Thymus (tissue), 11 donors: ENCODE measurements around the gene CSNK2A1. TPM values are rescaled to one million over a fixed set of nuclear protein-coding genes. Genes with fewer than 3 reads are reported as not detected.

Experiments used
- DNase-seq, 9 donors: peaks; one replicate each; pipeline ENCODE4 v3.0.0-alpha.2; 2013; ENCODE audit warnings: low spot score in 9 of 9, low read depth in 6 of 9, missing footprints in 1 of 9
- H3K27ac ChIP-seq, 2 donors: one replicate each; pipeline ENCODE4 v1.5.1; 2013; ENCODE audit warnings: control low read depth in 1 of 2, low read depth in 1 of 2, low read length in 1 of 2, mild to moderate bottlenecking in 1 of 2, moderate library complexity in 1 of 2
- H3K27me3 ChIP-seq, 2 donors: one replicate each; pipeline ENCODE4 v1.5.1; 2013; ENCODE audit warnings: low read length in 1 of 2; ENCODE audit not compliant: control insufficient read depth in 2 of 2, insufficient read depth in 1 of 2
- H3K36me3 ChIP-seq, 2 donors: one replicate each; pipeline ENCODE4 v1.5.1; 2013; ENCODE audit warnings: low read length in 1 of 2, mild to moderate bottlenecking in 1 of 2, moderate library complexity in 1 of 2; ENCODE audit not compliant: control insufficient read depth in 2 of 2, insufficient read depth in 2 of 2
- H3K4me1 ChIP-seq, 2 donors: one replicate each; pipeline ENCODE4 v1.5.1; 2013; ENCODE audit warnings: low read length in 2 of 2; ENCODE audit not compliant: control insufficient read depth in 2 of 2, insufficient read depth in 2 of 2
- H3K4me3 ChIP-seq, 2 donors: one replicate each; pipeline ENCODE4 v1.5.1; 2013; ENCODE audit warnings: low read length in 2 of 2, control low read depth in 1 of 2, mild to moderate bottlenecking in 1 of 2
- H3K9me3 ChIP-seq, 2 donors: one replicate each; pipeline ENCODE4 v1.5.1; 2013; ENCODE audit warnings: low read length in 1 of 2, mild to moderate bottlenecking in 1 of 2; ENCODE audit not compliant: control insufficient read depth in 2 of 2, insufficient read depth in 1 of 2
- WGBS: extraction: QIAGEN DNeasy Blood & Tissue Kit; methylation state at CpG from one replicate; pipeline ENCODE4 v1.1.7; 2013; 5-methylcytosine and 5-hydroxymethylcytosine counted together
- polyA plus RNA-seq: library from polyadenylated mRNA; stranded (reverse); fragments of 200-250 nt; gene quantifications from one replicate; pipeline ENCODE4 v1.2.3, GENCODE V29; 2013
- total RNA-seq: library from RNA; stranded (reverse); fragments of 120-200 nt; gene quantifications from one replicate; pipeline ENCODE4 v1.2.4, GENCODE V29; 2013
- donor health status: healthy.

CSNK2A1 gene
- total and polyA plus RNA-seq, 2 donors = 34.9 to 79.1 TPM

- H3K27me3 ChIP-seq = no peaks in the 10 kb centered on the region
- 90% methylated on average over 2 of the region's 2 CpGs for WGBS
- H3K4me1 ChIP-seq = no peaks in the 10 kb centered on the region
- no peak overlapping the region for H3K4me3 ChIP-seq
- peaks cover 42 to 69% of the 10 kb centered on the region in 2 donors for H3K36me3 ChIP-seq
- no peak overlapping the region for H3K27ac ChIP-seq
- DNase-seq = no peak
- no peaks in the 10 kb centered on the region for H3K9me3 ChIP-seq
Measured at GRCh38 chr20:496126-496696, 47.4 kb downstream of the CSNK2A1 start.

GRCh38 chr20:492159-492558 is 51.4 kb downstream of the CSNK2A1 start:
- H3K27me3 ChIP-seq = no peaks in the 10 kb centered on the region
- WGBS = 98% methylated on average over 5 of the region's 5 CpGs

GRCh38 chr20:487655-488054 is 55.9 kb downstream of the CSNK2A1 start:
- no peaks in the 10 kb centered on the region for H3K27me3 ChIP-seq
- WGBS = 96% methylated on average over 4 of the region's 4 CpGs
- H3K27ac ChIP-seq = no peak overlapping the region
- no peaks in the 10 kb centered on the region for H3K4me1 ChIP-seq
- H3K4me3 ChIP-seq = no peak overlapping the region
- DNase-seq = no peak
- no peaks in the 10 kb centered on the region for H3K9me3 ChIP-seq
- peaks cover 63 to 85% of the 10 kb centered on the region in 2 donors for H3K36me3 ChIP-seq

More at GRCh38 chr20:492159-492558, 51.4 kb downstream of the CSNK2A1 start:
- no peak for DNase-seq
- Histone ChIP-seq H3K9me3 (no peaks in the 10 kb centered on the region), H3K27ac (no peak overlapping the region), H3K4me1 (no peaks in the 10 kb centered on the region), H3K4me3 (no peak overlapping the region), H3K36me3 (peaks cover 59 to 71% of the 10 kb centered on the region in 2 donors)

DNA sequence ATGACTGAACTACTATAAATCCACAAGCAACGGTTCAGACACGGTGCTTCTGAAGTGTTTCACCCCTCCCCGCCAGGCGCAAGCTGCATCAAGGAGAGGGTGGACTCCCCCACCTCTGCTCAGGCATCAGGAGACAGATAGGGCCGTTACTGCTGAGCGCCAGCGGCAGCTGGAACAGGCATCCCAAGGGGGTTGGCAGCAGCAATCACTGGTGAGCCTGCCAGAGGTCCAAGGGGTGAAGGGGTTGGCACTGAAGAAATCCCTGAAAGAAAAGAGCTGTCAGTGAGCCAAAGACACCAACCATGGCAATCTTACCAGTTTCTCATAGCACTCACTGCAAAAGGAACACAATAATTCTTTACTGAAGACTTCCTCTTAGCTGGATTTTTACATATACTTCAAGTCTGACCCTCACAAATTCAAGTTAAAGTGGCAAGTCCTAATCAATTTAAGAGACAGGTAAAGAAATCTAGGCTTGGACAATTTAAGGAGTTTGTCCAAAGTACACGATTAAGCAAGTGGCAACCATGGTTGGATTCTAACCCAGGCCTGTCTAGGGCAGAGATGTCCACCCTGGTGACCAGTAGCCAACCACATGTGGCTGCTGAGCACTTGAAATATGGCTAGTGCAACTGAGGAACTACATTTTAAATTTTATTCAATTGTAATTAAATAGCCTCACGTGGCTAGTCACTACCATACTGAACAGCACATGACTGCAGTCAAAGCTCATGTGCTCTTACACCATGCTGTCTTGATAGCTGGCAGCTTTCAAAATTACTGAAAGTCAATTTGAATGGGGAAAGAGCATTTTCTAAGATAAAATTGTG is 59.6 kb downstream of the CSNK2A1 start:
- 95% methylated on average over 9 of the region's 9 CpGs for WGBS
- DNase-seq = no peak
- peaks cover 63 to 76% of the 10 kb centered on the region in 2 donors for H3K36me3 ChIP-seq

DNA sequence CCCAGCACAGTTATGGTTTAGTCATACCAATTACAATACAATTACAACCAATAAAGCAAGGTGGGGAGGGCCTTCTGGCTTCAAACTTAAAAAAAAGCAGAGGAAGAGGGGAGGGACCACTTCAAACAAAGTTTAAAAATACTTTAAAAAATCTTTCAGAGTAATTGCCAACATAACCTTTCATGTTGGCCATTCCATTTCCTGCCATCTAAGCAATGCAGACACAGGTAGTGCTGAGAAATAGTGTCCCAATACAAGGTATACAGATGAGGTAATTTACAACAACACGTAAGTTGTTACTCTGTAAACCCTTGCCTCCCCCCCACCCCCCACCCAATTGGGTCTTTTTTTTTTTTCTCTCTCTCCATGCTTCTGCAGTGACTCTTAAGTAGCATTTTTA is 62.4 kb downstream of the CSNK2A1 start:
- peak in 1 of 9 donors; percentile 6 for DNase-seq
- WGBS = 83% methylated on average over 1 of the region's 1 CpG
- Histone ChIP-seq H3K4me3 (no peak overlapping the region), H3K9me3 (no peaks in the 10 kb centered on the region), H3K36me3 (peaks cover 48 to 63% of the 10 kb centered on the region in 2 donors), H3K27ac (no peak overlapping the region), H3K4me1 (peaks cover 0 to 2% of the 10 kb centered on the region in 2 donors), H3K27me3 (no peaks in the 10 kb centered on the region)

More for the DNA sequence above, 59.6 kb downstream of the CSNK2A1 start:
- Histone ChIP-seq H3K27ac (no peak overlapping the region), H3K27me3 (no peaks in the 10 kb centered on the region), H3K4me3 (no peak overlapping the region), H3K4me1 (no peaks in the 10 kb centered on the region), H3K9me3 (no peaks in the 10 kb centered on the region)

GRCh38 chr20:480044-480443 is 63.5 kb downstream of the CSNK2A1 start:
- peaks cover 48 to 51% of the 10 kb centered on the region in 2 donors for H3K36me3 ChIP-seq
- DNase-seq = no peak
- no peak overlapping the region for H3K27ac ChIP-seq
- no peaks in the 10 kb centered on the region for H3K9me3 ChIP-seq
- no peaks in the 10 kb centered on the region for H3K27me3 ChIP-seq
- H3K4me3 ChIP-seq = no peak overlapping the region
- 97% methylated on average over 3 of the region's 3 CpGs for WGBS
- peaks cover 0 to 2% of the 10 kb centered on the region in 2 donors for H3K4me1 ChIP-seq

DNA sequence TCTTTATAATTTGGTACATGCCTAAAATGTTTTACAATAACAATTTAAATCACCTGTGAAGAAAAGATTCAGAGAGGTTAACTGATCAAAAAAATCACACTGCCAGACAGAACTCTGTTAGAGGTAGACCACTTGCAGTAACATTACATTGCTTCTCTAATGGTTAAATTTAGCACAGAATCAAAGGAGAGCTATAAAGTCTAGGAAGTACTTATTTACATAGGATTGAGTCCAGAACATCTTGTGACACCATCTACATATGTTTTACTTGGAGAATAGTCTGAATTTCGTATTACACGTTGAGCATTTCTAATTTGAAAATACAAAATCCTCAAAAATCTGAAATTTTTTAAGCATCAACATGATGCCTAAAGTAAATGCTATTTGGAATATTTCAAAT is 64.1 kb downstream of the CSNK2A1 start:
- no peak overlapping the region for H3K27ac ChIP-seq
- peaks cover 45 to 47% of the 10 kb centered on the region in 2 donors for H3K36me3 ChIP-seq
- H3K27me3 ChIP-seq = no peaks in the 10 kb centered on the region
- peaks cover 0 to 2% of the 10 kb centered on the region in 2 donors for H3K4me1 ChIP-seq
- 96% methylated on average over 2 of the region's 2 CpGs for WGBS
- no peak overlapping the region for H3K4me3 ChIP-seq
- H3K9me3 ChIP-seq = no peaks in the 10 kb centered on the region
- no peak for DNase-seq

DNA sequence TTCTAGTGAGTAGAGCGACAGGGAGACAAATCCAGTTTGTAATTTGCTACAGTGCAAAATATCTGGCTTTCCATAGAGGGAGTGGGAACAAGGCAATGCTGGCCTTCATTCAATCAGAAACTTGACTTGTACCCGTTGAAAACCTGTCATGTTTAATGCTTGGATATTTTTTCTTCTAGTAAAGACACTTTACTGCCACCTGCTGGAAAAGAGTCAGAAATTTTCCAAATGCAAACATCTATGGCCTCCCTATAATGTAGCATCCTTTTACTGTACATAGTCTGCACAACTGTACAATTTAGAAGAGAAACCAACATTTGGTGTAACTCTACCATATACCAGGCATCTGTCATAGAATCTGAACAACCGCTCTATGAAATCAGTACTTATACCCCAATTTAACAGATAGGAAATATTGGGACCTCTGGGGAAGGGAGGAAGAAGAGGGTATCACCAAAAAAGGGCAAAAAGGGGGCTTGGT is 64.6 kb downstream of the CSNK2A1 start:
- H3K36me3 ChIP-seq = peaks cover 42 to 44% of the 10 kb centered on the region in 2 donors

More for the DNA sequence above, 64.6 kb downstream of the CSNK2A1 start:
- Histone ChIP-seq H3K27me3 (no peaks in the 10 kb centered on the region), H3K4me3 (no peak overlapping the region), H3K9me3 (no peaks in the 10 kb centered on the region), H3K27ac (no peak overlapping the region), H3K4me1 (peaks cover 0 to 2% of the 10 kb centered on the region in 2 donors)
- peak; percentile 24 to 88 (median 70) for DNase-seq
- WGBS = 62% methylated on average over 3 of the region's 3 CpGs
